DMS153 treated with DMSO at 0.1 percent for 48 hours (cell line): ENCODE measurements around the gene DOCK3.
"Not testable (repeated sequence)": the region's sequence is repeated elsewhere in the genome, so short reads cannot be mapped to it uniquely, and the experiment has no call there.

Experiments
- DNase-seq: peaks from one replicate; lab custom pipeline; 2025; ENCODE audit not compliant: unreplicated experiment; lab: John Stamatoyannopoulos, UW

Gene DOCK3

DNA sequence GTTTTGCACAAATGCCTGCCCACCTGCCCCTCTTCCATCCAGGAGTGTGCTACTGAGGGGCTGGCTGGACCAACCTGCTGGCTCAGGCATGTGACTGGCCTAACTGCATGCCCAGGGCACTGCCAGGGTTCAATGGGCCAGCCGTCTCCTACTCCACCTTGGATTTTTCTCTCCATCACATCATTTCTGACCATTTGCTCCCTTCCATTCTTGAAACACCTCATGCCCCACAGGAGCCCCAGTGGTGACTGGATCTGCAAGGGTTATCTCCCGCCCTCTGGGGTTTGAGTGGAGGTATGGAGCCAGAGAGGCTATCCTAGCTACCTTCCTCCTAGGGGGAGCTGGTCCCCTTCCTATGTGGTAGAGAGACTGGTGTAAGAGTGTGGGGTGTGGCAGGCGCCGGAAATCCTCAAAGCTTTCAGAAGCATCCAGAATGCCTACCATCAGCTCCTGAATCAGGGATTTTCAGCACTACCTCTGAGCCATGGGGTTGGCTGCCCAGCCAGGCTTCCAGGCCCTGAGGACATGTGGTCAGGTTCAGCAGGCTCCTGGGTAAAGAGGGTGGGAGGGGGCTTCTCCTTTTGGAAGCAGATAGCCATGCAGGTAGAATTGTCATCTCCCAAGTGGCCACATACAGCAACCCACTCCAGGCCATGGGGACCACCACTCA is 707.5 kb downstream of the DOCK3 start:
- no peak for DNase-seq

DNA sequence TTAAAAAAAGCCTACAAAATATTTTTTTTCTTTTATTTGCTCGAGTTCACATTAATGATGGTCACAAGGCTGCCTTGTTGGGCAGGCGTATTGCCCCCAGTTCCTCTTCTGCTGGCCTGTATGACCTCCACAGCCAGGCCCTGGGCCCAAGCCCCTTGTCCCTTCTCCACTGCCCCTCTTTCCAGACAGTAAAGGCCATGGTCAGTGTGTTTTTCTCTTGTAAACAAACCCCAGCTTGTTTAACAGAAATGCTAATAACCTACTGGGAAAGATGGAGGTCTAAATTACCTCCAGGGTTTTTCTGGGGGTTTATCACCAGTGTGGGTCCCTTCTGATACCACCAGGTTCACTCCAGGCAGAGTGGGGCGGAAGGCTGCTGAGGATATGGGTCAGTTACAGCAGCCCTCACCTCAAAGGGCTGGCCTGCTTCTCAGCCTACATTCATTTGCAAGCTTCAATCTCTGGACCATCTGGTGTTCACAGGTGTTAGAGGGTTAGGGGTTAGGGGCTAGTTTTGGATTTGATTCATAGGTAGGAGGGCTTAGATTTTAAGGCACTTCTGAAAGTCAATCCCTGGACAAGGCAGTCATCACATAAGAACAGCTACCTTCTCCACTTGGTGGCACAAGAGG is 708.3 kb downstream of the DOCK3 start:
- DNase-seq = no peak

DNA sequence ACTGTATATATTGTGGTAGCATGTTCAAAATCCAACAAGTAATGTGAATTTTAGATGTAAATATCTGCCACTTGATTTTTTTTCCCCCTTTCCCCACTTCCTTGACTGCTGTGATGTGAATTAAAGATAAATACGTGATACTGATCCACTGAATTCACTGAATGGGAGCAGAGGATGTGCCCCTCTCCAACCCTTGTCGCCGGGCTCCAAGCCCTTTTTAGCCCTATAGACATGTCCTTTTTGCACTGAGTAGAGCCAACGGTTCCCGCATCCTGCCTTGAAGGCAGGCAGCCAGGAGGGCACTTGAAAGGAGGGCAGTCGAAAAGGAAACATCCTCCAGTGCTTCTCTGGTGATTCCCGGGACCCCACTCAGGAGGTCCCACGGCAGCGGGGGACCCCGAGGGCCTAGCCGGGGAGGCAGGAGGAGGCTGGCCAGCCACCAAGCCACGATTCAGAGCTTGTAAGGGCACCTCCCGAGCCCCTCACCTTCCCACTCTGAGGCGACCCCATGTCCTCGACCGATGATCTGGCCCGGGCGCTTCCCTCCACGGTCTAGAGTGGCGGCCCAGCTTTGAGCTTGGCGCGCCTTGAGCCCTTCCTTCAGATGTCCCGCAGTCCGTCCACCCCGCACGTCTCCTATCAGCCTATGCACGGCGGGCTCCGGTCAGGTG is 709.5 kb downstream of the DOCK3 start:
- no peak for DNase-seq

DNA sequence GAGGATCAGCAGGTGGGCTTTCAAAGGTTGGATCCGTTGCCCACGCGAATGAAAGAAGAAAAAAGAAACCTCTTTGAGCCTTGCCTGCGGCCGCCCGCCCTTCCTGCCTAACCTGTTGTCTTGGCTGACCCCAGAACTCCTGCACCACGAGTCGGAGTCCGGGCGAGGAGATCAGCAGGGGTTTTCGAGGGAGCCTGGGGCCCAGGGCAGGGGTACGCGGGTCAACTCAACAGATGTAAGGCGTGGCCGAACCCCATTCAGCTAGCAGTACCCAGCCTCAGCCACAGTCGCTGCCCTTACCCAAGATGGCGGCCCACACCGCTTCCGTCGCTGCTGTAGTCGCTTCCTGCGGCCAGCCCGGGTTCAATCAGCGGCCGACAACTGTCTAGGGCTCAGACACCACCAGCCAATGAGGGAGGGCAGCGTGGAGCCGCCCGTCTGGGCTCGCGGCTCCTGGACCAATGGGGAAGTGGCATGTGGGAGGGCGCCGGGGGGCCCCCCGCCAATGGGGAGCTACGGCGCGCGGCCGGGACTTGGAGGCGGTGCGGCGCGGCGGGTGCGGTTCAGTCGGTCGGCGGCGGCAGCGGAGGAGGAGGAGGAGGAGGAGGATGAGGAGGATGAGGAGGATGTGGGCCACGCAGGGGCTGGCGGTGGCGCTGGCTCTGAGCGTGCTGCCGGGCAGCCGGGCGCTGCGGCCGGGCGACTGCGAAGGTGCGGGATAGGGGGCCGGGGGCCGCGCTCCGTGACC is 710.2 kb downstream of the DOCK3 start, which contains the start of gene MANF:
Gene MANF (plus strand): TSS at position 566 of the 748 bp plus-strand sequence. CDS start 52 bp downstream, at position 618.
- DNase-seq = peak; percentile 16

DNA sequence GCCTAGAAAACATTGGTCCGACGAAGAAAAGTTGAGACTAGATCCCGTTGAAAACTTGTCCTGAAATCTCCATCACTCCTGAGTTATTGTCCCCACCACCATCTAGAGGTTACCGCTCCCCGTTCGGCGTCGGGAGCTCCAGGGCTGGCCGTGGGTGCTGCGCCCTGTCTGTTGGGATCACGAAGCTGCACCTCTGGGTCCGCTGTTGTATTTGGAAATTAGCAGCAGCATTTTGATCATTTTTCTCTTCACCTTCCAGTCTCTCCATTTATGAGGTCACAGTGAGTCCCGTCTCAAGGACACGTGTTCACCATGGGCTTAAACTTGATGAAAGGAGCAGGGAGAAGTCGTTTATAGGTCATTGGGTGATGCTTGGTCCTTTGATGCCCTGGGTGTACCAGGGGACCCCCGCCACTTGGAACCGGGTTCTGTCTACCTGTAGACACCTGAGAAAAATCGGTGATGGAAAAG is 710.9 kb downstream of the DOCK3 start:
- DNase-seq = no peak

DNA sequence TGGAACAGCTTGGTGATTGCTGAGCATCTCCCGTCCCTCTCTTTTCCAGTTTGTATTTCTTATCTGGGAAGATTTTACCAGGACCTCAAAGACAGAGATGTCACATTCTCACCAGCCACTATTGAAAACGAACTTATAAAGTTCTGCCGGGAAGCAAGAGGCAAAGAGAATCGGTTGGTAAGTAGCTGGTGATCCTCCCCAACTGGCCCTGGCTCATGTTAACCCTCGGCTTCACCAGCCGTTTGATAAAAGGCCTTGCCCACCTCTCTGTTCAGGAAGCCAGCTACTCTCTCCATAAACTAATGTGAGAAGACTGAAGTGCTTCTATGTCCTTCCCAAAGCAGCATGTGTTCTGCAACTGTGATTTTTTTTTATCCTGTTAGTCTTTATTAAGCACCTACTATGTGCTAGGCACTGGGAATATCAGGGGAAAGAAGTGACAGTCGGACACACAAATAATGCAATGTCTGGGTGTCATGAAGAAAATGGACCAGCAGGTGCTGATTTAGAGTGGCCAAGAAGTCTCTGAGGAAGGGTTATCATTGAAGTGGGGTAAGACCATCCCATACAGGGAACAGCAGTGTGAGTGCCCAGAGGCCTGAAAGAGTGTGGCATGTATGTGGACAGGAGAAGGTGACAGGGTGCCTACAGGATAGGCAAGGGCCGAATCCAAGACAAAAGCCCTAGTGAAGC is 711.6 kb downstream of the DOCK3 start:
- DNase-seq = no peak

DNA sequence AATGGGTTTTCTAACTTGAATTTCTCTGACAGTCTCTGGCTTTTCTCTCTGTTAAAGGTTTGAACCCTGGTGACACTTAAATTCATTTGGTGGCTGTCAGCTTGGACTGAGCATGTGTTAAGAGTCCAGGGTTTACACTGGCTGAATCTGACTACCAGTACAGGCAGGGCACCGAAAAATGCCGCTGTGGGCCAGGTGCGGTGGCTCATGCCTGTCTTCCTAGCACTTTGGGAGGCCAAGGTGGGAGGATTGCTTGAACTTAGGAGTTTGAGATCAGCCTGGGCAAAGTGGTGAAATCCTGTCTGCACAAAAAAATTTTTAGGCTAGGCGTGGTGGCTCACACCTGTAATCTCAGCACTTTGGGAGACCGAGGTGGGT is 712.1 kb downstream of the DOCK3 start:
- no peak for DNase-seq

DNA sequence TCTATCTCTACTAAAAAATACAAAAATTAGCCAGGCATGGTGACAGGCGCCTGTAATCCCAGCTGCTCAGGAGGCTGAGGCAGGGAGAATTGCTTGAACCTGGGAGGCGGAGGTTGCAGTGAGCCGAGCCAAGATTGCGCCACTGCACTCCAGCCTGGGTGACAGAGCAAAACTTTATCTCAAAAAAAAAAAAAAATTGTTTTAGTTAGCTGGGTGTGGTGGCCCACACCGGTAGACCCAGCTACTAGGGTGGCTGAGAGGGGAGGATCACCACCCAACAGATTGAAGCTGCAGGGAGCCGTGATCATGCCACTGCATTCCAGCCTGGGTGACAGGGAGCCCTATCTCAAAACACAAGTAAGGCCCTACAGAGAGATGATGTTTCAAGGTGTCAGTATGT is 712.6 kb downstream of the DOCK3 start:
- DNase-seq = not testable (repeated sequence)

DNA sequence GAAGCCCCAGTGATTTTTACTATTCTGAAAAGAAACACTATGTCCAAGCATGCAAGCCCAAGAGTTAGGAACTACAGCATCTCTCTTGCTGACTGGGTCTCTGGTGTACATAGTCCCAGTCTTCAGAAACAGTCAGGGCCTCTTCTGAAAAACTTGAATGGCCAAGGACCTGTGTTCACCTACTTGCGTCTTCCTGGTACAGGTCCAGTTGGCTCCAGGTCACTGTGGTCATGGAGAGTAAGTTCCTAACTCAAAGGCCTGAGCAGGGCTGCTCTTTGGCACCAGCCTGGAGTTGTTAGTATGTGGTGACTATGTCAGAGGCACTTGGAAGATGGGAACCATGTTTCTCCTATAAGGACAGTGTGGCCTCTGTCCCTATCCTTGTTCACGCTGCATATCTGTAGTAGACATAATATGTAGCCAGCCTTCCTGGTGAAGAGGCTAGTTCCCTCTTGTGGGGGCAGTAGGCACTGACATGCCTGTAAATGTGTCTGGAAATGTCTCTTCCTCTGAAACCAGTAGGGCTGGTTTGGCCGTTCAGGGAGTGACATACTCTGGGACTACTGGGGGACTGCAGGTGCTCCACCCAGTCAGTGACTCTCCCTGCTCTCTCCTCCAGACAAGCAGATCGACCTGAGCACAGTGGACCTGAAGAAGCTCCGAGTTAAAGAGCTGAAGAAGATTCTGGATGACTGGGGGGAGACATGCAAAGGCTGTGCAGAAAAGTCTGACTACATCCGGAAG is 713.7 kb downstream of the DOCK3 start:
- no peak for DNase-seq

DNA sequence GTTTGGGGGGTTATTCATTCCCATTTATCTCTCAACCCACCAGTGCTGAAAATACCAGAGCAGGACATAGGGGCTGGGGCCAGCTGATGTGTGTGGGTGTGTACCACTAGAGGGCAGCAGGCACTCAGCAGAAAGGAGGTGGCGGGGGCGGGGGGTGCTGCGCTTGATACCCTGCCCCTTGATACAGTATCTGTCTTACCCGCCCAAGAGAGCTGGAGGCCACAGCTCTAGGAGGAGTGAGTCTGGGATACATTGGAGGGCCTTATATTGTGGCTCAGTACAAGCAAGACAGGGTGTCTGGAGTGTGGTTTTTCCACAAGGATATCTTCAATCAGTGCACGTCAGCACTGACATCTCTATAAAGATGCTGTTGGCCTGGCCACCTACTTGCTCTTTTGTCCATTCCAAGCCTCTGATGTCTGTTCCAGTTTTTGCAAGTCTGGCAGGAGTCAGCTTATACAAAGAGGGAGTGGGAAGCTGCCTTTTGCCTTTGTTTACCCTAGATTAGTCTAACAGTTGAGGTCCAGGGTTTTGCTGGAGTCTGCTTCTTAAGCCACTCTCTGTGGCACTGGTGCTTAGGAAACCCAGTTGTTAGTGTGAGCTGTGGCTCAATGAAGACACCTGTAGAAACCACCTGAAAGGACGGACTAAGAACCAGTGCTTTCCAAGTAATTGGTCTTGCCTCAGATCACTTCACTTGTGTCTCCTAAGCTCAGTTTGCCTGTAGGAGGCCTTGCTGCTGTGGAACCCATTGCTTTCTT is 714.9 kb downstream of the DOCK3 start:
- DNase-seq = no peak

DNA sequence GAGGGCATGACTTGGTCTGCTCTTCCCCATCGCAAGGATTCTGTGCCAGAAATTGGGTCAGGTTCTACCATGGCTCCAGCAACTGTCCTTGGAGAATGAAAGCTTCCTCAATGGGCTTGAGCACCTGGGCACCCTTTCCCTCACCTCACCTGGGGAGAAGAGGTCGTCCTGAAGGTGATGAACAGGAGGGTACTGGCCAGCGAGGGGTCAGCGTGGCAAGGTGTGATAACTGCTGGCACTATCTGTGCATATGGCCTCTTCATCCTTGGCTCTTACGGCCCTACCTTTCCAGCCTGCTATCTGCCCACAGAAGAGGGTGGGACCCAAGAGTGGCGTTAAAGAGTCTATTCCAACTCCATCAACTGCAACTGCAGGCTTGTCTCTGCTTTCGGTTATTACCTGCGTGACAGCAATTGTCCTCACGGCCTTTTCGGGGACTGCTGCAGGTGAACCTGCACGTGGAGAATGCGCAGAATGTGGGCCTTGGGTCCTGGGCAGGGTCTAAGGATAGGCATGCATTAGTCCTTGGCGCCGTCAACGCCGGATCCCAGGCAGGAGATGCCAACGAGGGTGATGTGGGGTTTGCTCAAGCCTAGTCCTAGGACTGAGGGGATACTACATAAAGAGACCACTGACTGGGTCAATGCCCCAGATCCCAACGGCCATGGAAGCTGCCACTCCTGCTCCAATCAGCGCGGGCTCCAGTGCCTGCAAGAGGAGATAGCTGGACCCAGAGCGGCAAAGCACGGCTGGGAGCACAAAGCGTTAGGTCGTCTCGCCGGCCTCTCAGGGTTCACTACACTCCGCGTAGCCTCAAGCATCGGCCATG is 715.7 kb downstream of the DOCK3 start:
- DNase-seq = no peak

DNA sequence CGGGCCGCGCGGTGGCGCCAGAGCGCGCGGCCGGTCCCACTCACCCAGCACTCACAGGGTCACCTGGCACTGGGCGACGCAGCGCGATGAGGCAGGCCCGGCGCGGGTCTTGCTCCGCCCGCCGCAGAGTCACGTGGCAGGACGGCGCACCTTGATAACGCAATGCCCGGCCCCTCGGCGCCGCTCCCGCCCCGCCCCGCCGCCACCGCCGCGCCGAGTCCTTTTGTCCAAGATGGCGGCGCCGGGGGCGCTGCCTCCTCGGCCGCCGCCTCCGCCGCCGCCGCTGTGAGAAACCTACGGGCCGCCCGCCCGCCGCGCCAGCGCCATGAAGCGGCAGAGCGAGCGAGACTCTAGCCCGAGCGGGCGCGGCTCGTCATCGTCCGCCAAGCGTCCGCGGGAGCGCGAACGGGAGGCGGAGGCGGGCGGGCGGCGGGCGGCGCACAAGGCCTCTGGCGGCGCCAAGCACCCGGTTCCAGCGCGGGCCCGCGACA is 716.4 kb downstream of the DOCK3 start, which contains the start of gene RBM15B:
Gene RBM15B (plus strand): TSS at position 211 of the 491 bp plus-strand sequence. CDS start 115 bp downstream, at position 326.
- peak; percentile 33 for DNase-seq

DNA sequence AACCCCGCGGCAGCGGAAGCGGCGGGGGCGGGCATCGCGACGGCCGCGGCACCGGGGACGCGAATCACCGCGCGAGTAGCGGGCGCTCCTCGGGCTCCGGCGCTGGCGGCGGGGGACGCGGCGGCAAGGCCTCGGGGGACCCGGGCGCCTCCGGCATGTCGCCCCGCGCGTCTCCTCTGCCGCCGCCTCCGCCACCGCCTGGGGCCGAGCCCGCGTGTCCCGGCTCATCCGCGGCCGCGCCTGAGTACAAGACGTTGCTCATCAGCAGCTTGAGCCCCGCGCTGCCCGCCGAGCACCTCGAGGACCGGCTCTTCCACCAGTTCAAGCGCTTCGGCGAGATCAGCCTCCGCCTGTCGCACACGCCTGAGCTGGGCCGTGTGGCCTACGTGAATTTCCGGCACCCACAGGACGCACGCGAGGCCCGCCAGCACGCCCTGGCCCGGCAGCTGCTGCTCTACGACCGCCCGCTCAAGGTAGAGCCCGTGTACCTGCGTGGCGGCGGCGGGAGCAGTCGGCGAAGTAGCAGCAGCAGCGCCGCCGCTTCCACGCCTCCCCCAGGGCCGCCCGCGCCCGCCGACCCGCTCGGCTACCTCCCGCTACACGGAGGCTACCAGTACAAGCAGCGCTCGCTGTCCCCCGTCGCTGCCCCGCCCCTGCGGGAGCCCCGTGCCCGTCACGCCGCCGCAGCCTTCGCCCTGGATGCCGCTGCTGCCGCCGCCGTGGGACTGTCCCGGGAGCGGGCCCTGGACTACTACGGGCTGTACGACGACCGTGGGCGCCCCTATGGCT is 717.0 kb downstream of the DOCK3 start:
- DNase-seq = no peak

DNA sequence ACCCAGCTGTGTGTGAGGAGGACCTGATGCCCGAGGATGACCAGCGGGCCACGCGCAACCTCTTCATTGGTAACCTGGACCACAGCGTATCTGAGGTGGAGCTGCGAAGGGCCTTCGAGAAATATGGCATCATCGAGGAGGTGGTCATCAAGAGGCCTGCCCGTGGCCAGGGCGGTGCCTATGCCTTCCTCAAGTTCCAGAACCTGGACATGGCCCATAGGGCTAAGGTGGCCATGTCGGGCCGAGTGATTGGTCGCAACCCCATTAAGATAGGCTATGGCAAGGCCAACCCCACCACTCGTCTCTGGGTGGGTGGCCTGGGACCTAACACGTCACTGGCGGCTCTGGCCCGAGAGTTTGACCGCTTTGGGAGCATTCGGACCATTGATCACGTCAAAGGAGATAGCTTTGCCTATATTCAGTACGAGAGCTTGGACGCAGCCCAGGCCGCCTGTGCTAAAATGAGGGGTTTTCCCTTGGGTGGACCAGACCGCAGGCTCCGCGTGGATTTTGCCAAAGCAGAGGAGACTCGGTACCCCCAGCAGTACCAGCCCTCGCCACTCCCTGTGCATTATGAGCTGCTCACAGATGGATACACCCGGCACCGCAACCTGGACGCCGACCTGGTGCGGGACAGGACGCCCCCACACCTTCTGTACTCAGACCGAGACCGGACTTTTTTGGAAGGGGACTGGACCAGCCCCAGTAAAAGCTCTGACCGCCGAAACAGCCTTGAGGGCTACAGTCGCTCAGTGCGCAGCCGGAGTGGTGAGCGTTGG is 717.8 kb downstream of the DOCK3 start:
- DNase-seq = no peak

DNA sequence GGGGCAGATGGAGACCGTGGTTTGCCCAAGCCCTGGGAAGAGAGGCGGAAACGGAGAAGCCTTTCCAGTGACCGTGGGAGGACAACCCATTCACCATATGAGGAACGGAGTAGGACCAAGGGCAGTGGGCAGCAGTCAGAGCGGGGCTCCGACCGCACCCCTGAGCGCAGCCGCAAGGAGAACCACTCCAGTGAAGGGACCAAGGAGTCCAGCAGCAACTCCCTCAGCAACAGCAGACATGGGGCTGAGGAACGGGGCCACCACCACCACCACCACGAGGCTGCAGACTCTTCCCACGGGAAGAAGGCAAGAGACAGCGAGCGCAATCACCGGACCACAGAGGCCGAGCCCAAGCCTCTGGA is 718.4 kb downstream of the DOCK3 start:
- DNase-seq = no peak

DNA sequence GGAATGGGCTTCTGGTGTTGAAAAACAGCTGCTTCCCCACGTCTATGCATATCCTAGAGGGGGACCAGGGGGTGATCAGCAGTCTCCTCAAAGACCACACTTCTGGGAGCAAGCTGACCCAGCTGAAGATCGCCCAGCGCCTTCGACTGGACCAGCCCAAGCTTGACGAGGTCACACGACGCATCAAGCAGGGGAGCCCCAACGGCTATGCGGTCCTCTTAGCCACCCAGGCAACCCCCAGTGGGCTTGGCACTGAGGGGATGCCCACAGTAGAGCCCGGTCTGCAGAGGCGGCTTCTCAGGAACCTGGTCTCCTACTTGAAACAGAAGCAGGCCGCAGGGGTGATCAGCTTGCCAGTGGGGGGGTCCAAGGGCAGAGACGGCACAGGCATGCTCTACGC is 718.8 kb downstream of the DOCK3 start:
- no peak for DNase-seq

DNA sequence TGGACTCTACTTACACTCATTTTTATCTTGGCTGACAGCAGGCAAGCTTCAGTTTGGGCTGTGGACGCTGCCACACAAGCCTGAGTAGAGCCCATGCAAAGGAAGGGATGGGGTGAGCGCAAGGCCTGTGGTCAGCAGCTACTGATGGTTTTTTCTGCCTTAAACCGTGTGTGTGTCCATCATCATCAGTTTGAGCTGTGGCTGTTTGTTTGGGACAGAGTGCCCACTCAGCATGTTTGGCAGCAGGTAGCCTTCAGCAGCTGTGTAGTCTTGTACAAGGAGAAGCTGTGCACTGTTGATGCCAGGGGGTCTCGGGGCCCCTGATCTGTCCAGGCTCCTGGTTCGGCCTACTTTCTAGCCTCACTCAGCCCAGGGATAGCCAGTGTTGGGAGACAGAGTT is 719.8 kb downstream of the DOCK3 start:
- no peak for DNase-seq
